Gastrocnemius medialis (tissue), 4 donors: ENCODE results near the gene MYZAP. TPM values are rescaled to one million over a fixed set of nuclear protein-coding genes. Genes with fewer than 3 reads are reported as not detected.
A peak's percentile ranks its signal among the peaks of the same experiment; 100 is the strongest.

Experiments
- ATAC-seq, 2 donors: fragments of 150-250 bp; one replicate each; pipeline ENCODE4 v1.9.1; 2016
- DNase-seq, 2 donors: peaks; one replicate each; pipeline ENCODE4 v3.0.0-alpha.2; 2019
- H3K27ac ChIP-seq, 4 donors: fragments of 200-600 bp; sonication (generic); 1 replicate in 1 of 4; 2 replicates in 3 of 4; pipeline ENCODE4 v1.5.1; 2016 to 2018; ENCODE audit warnings: mild to moderate bottlenecking in 2 of 4, moderate library complexity in 1 of 4
- H3K27me3 ChIP-seq, 3 donors: fragments of 200-600 bp; sonication (generic) in 2 of 3; 1 replicate in 1 of 3; 2 replicates in 2 of 3; pipeline versions ENCODE4 v1.5.1 to v1.6.0; 2016 to 2019; ENCODE audit warnings: mild to moderate bottlenecking in 1 of 3, moderate library complexity in 1 of 3
- H3K36me3 ChIP-seq, 2 donors: fragments of 200-600 bp; sonication (generic) in 1 of 2; one replicate each; pipeline ENCODE4 v1.5.1; 2017 to 2018
- H3K4me1 ChIP-seq, 2 donors: fragments of 200-600 bp; sonication (generic) in 1 of 2; one replicate each; pipeline ENCODE4 v1.5.1; 2016 to 2017; ENCODE audit warnings: mild to moderate bottlenecking in 2 of 2
- H3K4me3 ChIP-seq, 4 donors: fragments of 200-600 bp; sonication (generic) in 3 of 4; 1 replicate in 1 of 4; 2 replicates in 3 of 4; pipeline ENCODE4 v1.5.1; 2016 to 2019; ENCODE audit warnings: mild to moderate bottlenecking in 2 of 4
- H3K9me3 ChIP-seq, 3 donors: fragments of 200-600 bp; sonication (generic) in 2 of 3; 1 replicate in 1 of 3; 2 replicates in 2 of 3; pipeline ENCODE4 v1.5.1; 2016 to 2019
- CTCF ChIP-seq, 5 experiments: fragments of 450-650 bp in 3 of 5; fragments of 200-600 bp in 2 of 5; sonication (generic) in 2 of 5; IDR thresholded peaks in 4 of 5; conservative IDR thresholded peaks in 1 of 5; 1 replicate in 4 of 5; 2 replicates in 1 of 5; pipeline ENCODE4 v1.5.1; 2016 to 2019; ENCODE audit warnings: antibody characterized with exemption in 5 of 5, mild to moderate bottlenecking in 3 of 5, moderate library complexity in 3 of 5
- POLR2A ChIP-seq, 2 donors: fragments of 450-650 bp; IDR thresholded peaks; one replicate each; pipeline ENCODE4 v1.6.1; 2017; ENCODE audit warnings: antibody characterized with exemption in 2 of 2, mild to moderate bottlenecking in 2 of 2, moderate library complexity in 2 of 2
- in situ Hi-C, 4 donors: fragments of 200-750 bp; cut with MboI; loops; one replicate each; pipeline versions ENCODE4 v1.15.0 to v1.8.0; 2017; ENCODE audit warnings: low sequenced_read_pairs in 4 of 4
- intact Hi-C: fragments of 100-400 bp; cut with DNase I; formaldehyde crosslinking; loops from one replicate; pipeline ENCODE4 v1.15.1; 2023; ENCODE audit warnings: low total_unique reads
- total RNA-seq, 4 donors: library from RNA; depleted of rRNA; stranded (reverse); fragments of >200 nt; gene quantifications; one replicate each; pipeline versions ENCODE4 v1.1.0 to v1.2.3, GENCODE V29; 2016

The MYZAP gene
- total RNA-seq, 4 donors from 2014 or later: 1.3 to 9.4 (median 1.4) TPM

DNA sequence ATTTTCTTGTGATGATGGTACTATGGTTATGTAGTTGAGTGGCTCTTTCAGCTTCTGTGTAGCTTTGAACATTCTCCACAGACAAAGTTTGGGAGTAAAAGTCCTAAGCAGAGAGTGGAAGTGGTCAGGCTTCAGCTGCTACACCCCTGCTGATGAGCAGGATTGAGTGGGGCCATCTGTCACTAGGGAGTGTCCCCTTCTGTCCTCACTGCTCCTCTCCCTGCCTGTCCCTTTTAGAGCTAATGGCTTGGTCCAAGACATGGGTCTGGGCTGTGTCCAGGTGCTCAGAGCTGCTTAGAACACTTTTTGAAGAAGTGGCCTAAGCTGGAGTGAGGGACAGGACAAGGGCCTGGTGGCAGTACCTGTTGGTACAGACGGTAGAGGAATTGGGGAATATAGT is 15.1 kb downstream of the MYZAP start:
- no peaks in the 10 kb centered on the region for H3K9me3 ChIP-seq
- TF ChIP-seq POLR2A (IDR thresholded peaks at IDR 0.05) (no peak), CTCF (IDR thresholded peaks at IDR 0.05 in 4 of 5, conservative IDR thresholded peaks at IDR 0.05 in 1 of 5) (no peak)
- DNase-seq (no peak), ATAC-seq (no peak)
- in situ Hi-C loops: no loop called here
- intact Hi-C loops: no loop called here
- H3K4me3 ChIP-seq: no peak overlapping the region
- no peaks in the 10 kb centered on the region for H3K36me3 ChIP-seq
- H3K4me1 ChIP-seq: peaks cover 0 to 12% of the 10 kb centered on the region in 2 donors
- H3K27ac ChIP-seq: no peak overlapping the region
- H3K27me3 ChIP-seq: no peaks in the 10 kb centered on the region

- intact Hi-C loops: no loop called here
- Histone ChIP-seq H3K4me1 (peaks cover 0 to 19% of the 10 kb centered on the region in 2 donors), H3K36me3 (no peaks in the 10 kb centered on the region), H3K4me3 (no peak overlapping the region), H3K9me3 (no peaks in the 10 kb centered on the region), H3K27ac (no peak overlapping the region), H3K27me3 (no peaks in the 10 kb centered on the region)
- DNase-seq (peak in 1 of 2 donors; percentile 45), ATAC-seq (peak; percentile 25 to 28)
- TF ChIP-seq CTCF (IDR thresholded peaks at IDR 0.05 in 4 of 5, conservative IDR thresholded peaks at IDR 0.05 in 1 of 5) (no peak), POLR2A (IDR thresholded peaks at IDR 0.05) (no peak)
- in situ Hi-C loops: no loop called here
Observed at GRCh38 chr15:57607570-57608000, 15.9 kb downstream of the MYZAP start.

- H3K4me3 ChIP-seq: no peak overlapping the region
- intact Hi-C loops (no loop called here), in situ Hi-C loops (loop anchor here in 1 of 4 donors (5.0 kb wide), 1 partner anchor 48 kb away; no protein-coding TSS in a partner anchor)
- no peaks in the 10 kb centered on the region for H3K36me3 ChIP-seq
- ATAC-seq (peak; percentile 47 to 61), DNase-seq (peak in 1 of 2 donors; percentile 51)
- H3K27me3 ChIP-seq: no peaks in the 10 kb centered on the region
- no peak for TF ChIP-seq POLR2A (IDR thresholded peaks at IDR 0.05)
- no peak for TF ChIP-seq CTCF (IDR thresholded peaks at IDR 0.05 in 4 of 5, conservative IDR thresholded peaks at IDR 0.05 in 1 of 5)
- peak overlapping the region in 2 of 4 donors; percentile 45 to 63 for H3K27ac ChIP-seq
- peaks cover 3 to 20% of the 10 kb centered on the region in 2 donors for H3K4me1 ChIP-seq
- no peaks in the 10 kb centered on the region for H3K9me3 ChIP-seq
Observed at GRCh38 chr15:57609805-57610529, 18.3 kb downstream of the MYZAP start.

DNA sequence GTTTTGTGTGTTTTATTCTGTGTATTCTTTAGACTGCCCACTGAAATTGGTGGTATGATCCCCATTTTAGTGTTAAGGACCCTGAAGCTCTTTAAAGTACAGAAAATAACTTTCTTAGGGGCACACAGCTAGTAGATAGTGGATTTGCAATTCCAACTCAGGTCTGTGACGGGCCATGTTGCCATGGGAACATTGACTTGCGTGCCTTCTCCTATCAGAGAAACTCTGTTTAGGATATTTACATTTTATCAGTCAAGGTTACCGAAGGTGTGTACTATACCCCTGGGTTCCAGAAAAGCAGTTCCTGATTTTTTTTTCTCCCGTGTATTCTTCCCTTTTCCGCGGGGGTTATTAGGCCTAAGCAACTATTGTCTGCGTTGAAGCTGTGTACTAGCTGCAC is 19.4 kb downstream of the MYZAP start:
- H3K9me3 ChIP-seq: no peaks in the 10 kb centered on the region
- ATAC-seq: no peak
- TF ChIP-seq CTCF (IDR thresholded peaks at IDR 0.05 in 4 of 5, conservative IDR thresholded peaks at IDR 0.05 in 1 of 5): no peak
- in situ Hi-C loops (loop anchor here in 1 of 4 donors (5.0 kb wide), 1 partner anchor 49 kb away; no protein-coding TSS in a partner anchor), intact Hi-C loops (no loop called here)
- H3K36me3 ChIP-seq: no peaks in the 10 kb centered on the region
- DNase-seq: no peak
- no peaks in the 10 kb centered on the region for H3K27me3 ChIP-seq
- H3K4me1 ChIP-seq: peaks cover 14 to 32% of the 10 kb centered on the region in 2 donors
- peak overlapping the region in 1 of 4 donors; percentile 50 for H3K27ac ChIP-seq
- H3K4me3 ChIP-seq: no peak overlapping the region
